ENCODE results near the gene SLC25A1.

Gene SLC25A1

GRCh38 chr22:19134874-19135273, 43.7 kb downstream of the SLC25A1 start:
- DNase-seq, result no peak

- no peak for DNase-seq
These were observed 44.2 kb downstream of the SLC25A1 start for GRCh38 chr22:19134176-19134831.

GRCh38 chr22:19133561-19133960, 45.0 kb downstream of the SLC25A1 start:
- DNase-seq, result no peak

- no peak for DNase-seq
These were observed 45.7 kb downstream of the SLC25A1 start for GRCh38 chr22:19132693-19133400.

GRCh38 chr22:19132153-19132552, 46.4 kb downstream of the SLC25A1 start:
- no peak for DNase-seq

GRCh38 chr22:19131685-19132015, 46.9 kb downstream of the SLC25A1 start:
- DNase-seq, result no peak

GRCh38 chr22:19130959-19131684, 47.4 kb downstream of the SLC25A1 start, which contains the start of gene TSSK2:
TSS of gene TSSK2 (plus strand) at chr22:19131308. CDS start at chr22:19131400, 92 bp downstream.
- DNase-seq, result no peak

- DNase-seq, result no peak
These were observed 48.7 kb downstream of the SLC25A1 start for GRCh38 chr22:19129871-19130270.

- no peak for DNase-seq
These were observed 49.4 kb downstream of the SLC25A1 start for GRCh38 chr22:19128946-19129727.

- no peak for DNase-seq
These were observed 50.5 kb downstream of the SLC25A1 start for GRCh38 chr22:19128009-19128401.

GRCh38 chr22:19127329-19128008, 51.1 kb downstream of the SLC25A1 start:
- no peak for DNase-seq

- no peak for DNase-seq
These were observed 51.9 kb downstream of the SLC25A1 start for GRCh38 chr22:19126309-19127273.
